Measurements from ENCODE around the gene FXR2.
"Not testable (repeated sequence)": the region's sequence is repeated elsewhere in the genome, so short reads cannot be mapped to it uniquely, and the experiment has no call there.

FXR2 gene

GRCh38 chr17:7614425-7615264 lies at the start of gene FXR2:
TSS of gene FXR2 (minus strand) at chr17:7614897. CDS start at chr17:7614532, 365 bp downstream.
- H3K36me3 Mint-ChIP-seq, result peaks cover 18% of the 10 kb centered on the region

GRCh38 chr17:7656958-7657609 lies 42.4 kb upstream of the FXR2 start:
- Mint-ChIP-seq H3K27ac (no peak overlapping the region), H3K27me3 (peaks cover 4% of the 10 kb centered on the region)

More at GRCh38 chr17:7614425-7615264, at the start of gene FXR2:
- Mint-ChIP-seq H3K4me3 (peak within 1 kb of the TSS; percentile 86), H3K27ac (peak within 1 kb of the TSS; percentile 80), H3K27me3 (no peaks in the 10 kb centered on the region), H3K9me3 (no peaks in the 10 kb centered on the region), H3K4me1 (peaks cover 45% of the 10 kb centered on the region)
- ATAC-seq, result peak; percentile 99

GRCh38 chr17:7655541-7655840 lies 40.8 kb upstream of the FXR2 start:
- no peak overlapping the region for H3K4me3 Mint-ChIP-seq
- peak overlapping the region; percentile 57 for H3K27ac Mint-ChIP-seq
- H3K9me3 Mint-ChIP-seq, result peaks cover 2% of the 10 kb centered on the region
- H3K4me1 Mint-ChIP-seq, result peaks cover 37% of the 10 kb centered on the region
- ATAC-seq, result peak; percentile 65
- peaks cover 5% of the 10 kb centered on the region for H3K36me3 Mint-ChIP-seq
- H3K27me3 Mint-ChIP-seq, result peaks cover 20% of the 10 kb centered on the region

More at GRCh38 chr17:7656958-7657609, 42.4 kb upstream of the FXR2 start:
- no peak overlapping the region for H3K4me3 Mint-ChIP-seq
- H3K36me3 Mint-ChIP-seq, result peaks cover 5% of the 10 kb centered on the region
- ATAC-seq, result no peak
- H3K9me3 Mint-ChIP-seq, result peaks cover 2% of the 10 kb centered on the region
- peaks cover 27% of the 10 kb centered on the region for H3K4me1 Mint-ChIP-seq

GRCh38 chr17:7654832-7655540 lies 40.3 kb upstream of the FXR2 start:
- peaks cover 5% of the 10 kb centered on the region for H3K36me3 Mint-ChIP-seq
- H3K27ac Mint-ChIP-seq, result peak overlapping the region; percentile 57
- H3K4me3 Mint-ChIP-seq, result no peak overlapping the region
- peak; percentile 28 for ATAC-seq
- H3K27me3 Mint-ChIP-seq, result peaks cover 25% of the 10 kb centered on the region
- peaks cover 42% of the 10 kb centered on the region for H3K4me1 Mint-ChIP-seq
- H3K9me3 Mint-ChIP-seq, result peaks cover 2% of the 10 kb centered on the region

- Mint-ChIP-seq H3K4me1 (peaks cover 45% of the 10 kb centered on the region), H3K4me3 (no peak overlapping the region), H3K27me3 (peaks cover 43% of the 10 kb centered on the region), H3K27ac (no peak overlapping the region), H3K9me3 (peaks cover 2% of the 10 kb centered on the region), H3K36me3 (peaks cover 5% of the 10 kb centered on the region)
- no peak for ATAC-seq
Measured at GRCh38 chr17:7652388-7653356, 38.0 kb upstream of the FXR2 start.

- no peak for ATAC-seq
- Mint-ChIP-seq H3K4me3 (peak overlapping the region; percentile 38), H3K27ac (no peak overlapping the region), H3K4me1 (peaks cover 37% of the 10 kb centered on the region), H3K9me3 (no peaks in the 10 kb centered on the region), H3K36me3 (no peaks in the 10 kb centered on the region), H3K27me3 (peaks cover 49% of the 10 kb centered on the region)
Measured at GRCh38 chr17:7651665-7652387, 37.1 kb upstream of the FXR2 start.

- H3K9me3 Mint-ChIP-seq, result no peaks in the 10 kb centered on the region
- no peak for ATAC-seq
- peak overlapping the region; percentile 79 for H3K4me3 Mint-ChIP-seq
- peaks cover 33% of the 10 kb centered on the region for H3K4me1 Mint-ChIP-seq
- peak overlapping the region; percentile 7 for H3K27ac Mint-ChIP-seq
- peaks cover 55% of the 10 kb centered on the region for H3K27me3 Mint-ChIP-seq
- H3K36me3 Mint-ChIP-seq, result no peaks in the 10 kb centered on the region
Measured at GRCh38 chr17:7651097-7651664, 36.5 kb upstream of the FXR2 start.

- Mint-ChIP-seq H3K27ac (peak within 1 kb of the TSS; percentile 7), H3K4me1 (peaks cover 29% of the 10 kb centered on the region), H3K27me3 (peaks cover 59% of the 10 kb centered on the region), H3K36me3 (no peaks in the 10 kb centered on the region), H3K9me3 (no peaks in the 10 kb centered on the region), H3K4me3 (peak within 1 kb of the TSS; percentile 80)
- ATAC-seq, result peak; percentile 80
Measured at GRCh38 chr17:7650509-7651096, 35.9 kb upstream of the FXR2 start, which contains the start of gene ATP1B2. TSS of gene ATP1B2 (plus strand) at chr17:7650926. CDS start at chr17:7651519, 593 bp downstream.

GRCh38 chr17:7647018-7647417 lies 32.3 kb upstream of the FXR2 start:
- Mint-ChIP-seq H3K27ac (no peak overlapping the region), H3K36me3 (no peaks in the 10 kb centered on the region), H3K4me1 (peaks cover 25% of the 10 kb centered on the region), H3K27me3 (peaks cover 54% of the 10 kb centered on the region), H3K9me3 (no peaks in the 10 kb centered on the region), H3K4me3 (no peak overlapping the region)
- no peak for ATAC-seq

GRCh38 chr17:7646457-7646856 lies 31.8 kb upstream of the FXR2 start:
- Mint-ChIP-seq H3K4me3 (no peak overlapping the region), H3K27me3 (peaks cover 48% of the 10 kb centered on the region)

GRCh38 chr17:7644775-7645174 lies 30.1 kb upstream of the FXR2 start:
- Mint-ChIP-seq H3K4me3 (no peak overlapping the region), H3K36me3 (no peaks in the 10 kb centered on the region), H3K4me1 (peaks cover 9% of the 10 kb centered on the region), H3K27ac (no peak overlapping the region), H3K9me3 (peaks cover 2% of the 10 kb centered on the region), H3K27me3 (peaks cover 31% of the 10 kb centered on the region)
- peak; percentile 56 for ATAC-seq

More at GRCh38 chr17:7646457-7646856, 31.8 kb upstream of the FXR2 start:
- no peak for ATAC-seq
- H3K9me3 Mint-ChIP-seq, result peaks cover 2% of the 10 kb centered on the region
- H3K27ac Mint-ChIP-seq, result no peak overlapping the region
- peaks cover 25% of the 10 kb centered on the region for H3K4me1 Mint-ChIP-seq
- no peaks in the 10 kb centered on the region for H3K36me3 Mint-ChIP-seq

GRCh38 chr17:7641635-7642034 lies 26.9 kb upstream of the FXR2 start:
- H3K4me1 Mint-ChIP-seq, result peaks cover 14% of the 10 kb centered on the region
- not testable (repeated sequence) for H3K36me3 Mint-ChIP-seq, H3K27ac Mint-ChIP-seq, ATAC-seq, H3K4me3 Mint-ChIP-seq, H3K9me3 Mint-ChIP-seq, H3K27me3 Mint-ChIP-seq

GRCh38 chr17:7640783-7641182 lies 26.1 kb upstream of the FXR2 start:
- no peak overlapping the region for H3K4me3 Mint-ChIP-seq
- ATAC-seq, result no peak
- H3K27me3 Mint-ChIP-seq, result no peaks in the 10 kb centered on the region
- no peak overlapping the region for H3K27ac Mint-ChIP-seq
- H3K4me1 Mint-ChIP-seq, result peaks cover 14% of the 10 kb centered on the region
- H3K36me3 Mint-ChIP-seq, result no peaks in the 10 kb centered on the region
- H3K9me3 Mint-ChIP-seq, result peaks cover 2% of the 10 kb centered on the region

Measured in stimulated activated memory B cell treated with anti-CD40 and anti-IgM and Interleukin-4, amounts not matched to agents 10 μg/mL and 1 μg/mL and 100 μg/mL, for 72 hours (primary cell).